HL-60/S4 treated with phorbol 12-myristate 13-acetate at 8.2 ng/mL for 4 days and 3 days (cell line): ENCODE measurements around the gene ZNF410.

Experiments used
- in situ Hi-C: fragments of 300-500 bp; cut with MboI; formaldehyde crosslinking; loops from 2 replicates; pipeline ENCODE4 v1.15.0; 2022; ENCODE audit warnings: low sequenced_read_pairs

Gene ZNF410

DNA sequence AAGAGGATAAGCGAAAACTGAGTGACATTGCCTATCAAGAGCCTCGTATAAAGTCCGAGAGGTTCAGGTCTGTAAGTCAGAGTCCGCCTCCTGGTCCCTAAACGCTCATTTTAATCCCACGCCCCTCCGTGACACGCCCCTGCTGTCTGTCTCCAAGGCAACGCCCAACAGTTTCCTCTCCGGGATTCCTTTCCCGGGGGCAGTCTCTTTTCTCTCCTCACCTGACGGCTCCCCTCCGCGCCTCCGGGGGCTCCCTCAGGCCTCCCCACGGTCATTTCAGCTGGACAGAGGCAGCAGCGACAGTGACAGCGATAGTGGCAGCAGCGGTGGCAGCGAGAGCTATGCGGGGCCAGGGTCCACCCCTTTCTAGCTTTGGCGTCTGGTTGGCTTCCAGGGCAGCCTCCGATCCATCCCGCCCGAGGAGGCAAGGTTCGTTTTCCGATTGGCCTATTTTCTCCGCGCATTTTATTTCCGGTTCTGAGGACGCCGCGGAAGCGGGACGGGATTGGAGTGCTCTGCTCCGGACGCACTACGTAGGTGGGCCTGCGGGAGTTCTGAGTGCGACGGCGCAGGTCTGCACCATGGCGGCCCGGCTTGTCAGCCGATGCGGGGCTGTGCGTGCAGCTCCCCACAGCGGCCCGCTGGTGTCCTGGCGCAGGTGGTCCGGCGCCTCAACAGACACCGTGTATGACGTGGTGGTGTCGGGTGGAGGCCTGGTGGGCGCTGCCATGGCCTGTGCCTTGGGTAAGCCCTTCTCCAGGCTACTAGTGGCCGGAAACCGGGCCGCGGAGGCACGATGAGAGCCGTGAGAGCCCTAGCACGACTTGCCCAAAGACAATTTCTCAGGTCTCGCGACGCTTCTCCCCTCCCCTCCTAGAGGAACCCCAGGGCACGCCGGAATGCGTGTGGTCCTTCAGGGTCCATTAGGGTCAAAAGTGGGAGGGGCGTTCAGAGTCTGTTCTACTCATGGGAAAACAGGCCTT is 63.4 kb downstream of the ZNF410 start, which contains the start of the genes COQ6 and FAM161B:
Gene COQ6 (plus strand): TSS at position 551 of the 983 bp plus-strand sequence. CDS start 31 bp downstream, at position 582.
Gene FAM161B (minus strand): TSS at position 343 of the 983 bp plus-strand sequence. CDS start 68 bp downstream, at position 275.
- in situ Hi-C loops = no loop called here

DNA sequence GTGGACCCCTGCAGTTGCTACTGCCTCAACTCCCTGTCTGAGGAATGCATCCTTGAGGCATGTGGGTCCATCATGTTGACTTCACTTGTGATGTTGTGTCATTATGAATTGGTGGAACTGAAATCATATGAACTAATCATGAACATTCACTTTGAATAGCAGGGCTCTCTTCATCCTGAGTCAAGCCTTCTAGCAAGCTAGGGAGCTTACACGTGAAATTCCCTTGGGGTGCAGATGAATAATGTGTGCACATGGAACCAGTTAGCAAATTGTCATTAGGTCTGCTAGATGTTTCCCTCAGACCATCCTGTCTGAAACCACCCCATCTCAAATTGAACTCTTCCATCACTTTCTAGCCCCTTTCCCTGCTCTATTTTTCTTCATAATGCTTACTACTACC is 67.1 kb downstream of the ZNF410 start:
- in situ Hi-C loops = no loop called here

DNA sequence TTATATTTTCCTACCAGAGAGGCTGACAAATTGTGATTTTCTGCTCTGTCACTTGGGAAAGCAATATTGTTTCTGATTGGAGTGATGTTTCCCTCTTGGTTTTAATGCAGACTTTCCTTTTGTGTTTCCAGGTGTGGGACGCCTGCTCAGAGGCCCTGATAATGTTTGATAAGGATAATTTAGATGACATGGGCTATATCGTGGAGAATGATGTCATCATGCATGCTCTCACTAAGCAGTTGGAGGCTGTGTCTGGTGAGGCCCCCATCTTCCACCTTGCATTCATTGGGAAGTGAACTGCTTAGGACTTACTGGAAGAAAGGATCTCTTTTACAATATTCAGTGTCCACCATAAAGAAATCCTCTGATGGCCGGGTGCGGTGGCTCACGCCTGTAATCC is 69.0 kb downstream of the ZNF410 start:
- in situ Hi-C loops = no loop called here

DNA sequence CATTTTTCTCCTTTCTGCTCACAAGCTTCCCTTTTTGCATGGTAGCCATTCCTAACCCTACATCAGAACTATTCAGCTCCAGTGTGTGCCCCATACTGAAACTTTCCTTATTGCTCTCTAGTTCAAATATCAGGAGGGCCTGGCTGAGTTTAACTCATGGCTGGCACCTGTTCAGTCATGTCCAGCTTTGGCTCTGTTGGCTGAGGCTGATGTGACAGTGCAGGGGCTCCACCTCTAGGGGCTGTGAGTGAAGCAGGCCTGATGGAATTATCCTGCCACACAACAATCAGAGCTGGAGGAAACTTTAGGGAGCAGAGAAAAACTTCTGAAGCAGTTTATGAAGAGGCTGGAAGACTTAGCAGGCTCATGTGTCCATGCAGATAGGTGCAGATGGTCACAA is 71.9 kb downstream of the ZNF410 start:
- in situ Hi-C loops = no loop called here

DNA sequence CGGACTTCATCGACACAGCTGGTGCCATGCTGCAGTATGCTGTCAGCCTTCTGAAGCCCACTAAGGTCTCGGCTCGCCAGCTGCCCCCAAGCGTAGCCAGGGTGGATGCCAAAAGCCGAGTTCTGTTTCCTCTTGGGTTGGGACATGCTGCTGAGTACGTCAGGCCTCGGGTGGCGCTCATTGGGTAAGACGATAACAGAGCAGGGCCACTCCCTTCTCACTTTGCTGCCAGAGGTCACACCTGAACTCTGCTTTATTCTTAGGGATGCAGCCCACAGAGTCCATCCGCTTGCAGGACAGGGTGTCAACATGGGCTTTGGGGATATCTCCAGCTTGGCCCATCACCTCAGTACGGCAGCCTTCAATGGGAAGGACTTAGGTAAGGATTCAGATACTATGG is 74.5 kb downstream of the ZNF410 start:
- in situ Hi-C loops = no loop called here

DNA sequence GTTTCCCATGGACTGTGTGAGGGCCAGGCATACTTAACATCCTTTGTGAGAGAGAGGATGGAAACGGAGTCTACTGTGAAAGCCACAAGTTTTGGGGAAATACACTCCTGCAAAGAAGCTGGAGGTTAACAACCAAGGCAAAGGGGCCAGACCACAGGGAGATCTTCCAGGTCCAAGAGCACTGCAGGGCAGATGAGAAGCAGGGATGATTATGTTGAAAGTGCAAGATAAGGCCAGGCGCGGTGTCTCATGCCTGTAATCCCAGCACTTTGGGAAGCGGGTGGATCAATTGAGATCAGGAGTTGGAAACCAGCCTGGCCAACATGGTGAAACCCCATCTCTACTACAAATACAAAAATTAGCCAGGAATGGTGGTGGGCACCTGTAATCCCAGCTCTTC is 78.6 kb downstream of the ZNF410 start:
- in situ Hi-C loops = no loop called here

DNA sequence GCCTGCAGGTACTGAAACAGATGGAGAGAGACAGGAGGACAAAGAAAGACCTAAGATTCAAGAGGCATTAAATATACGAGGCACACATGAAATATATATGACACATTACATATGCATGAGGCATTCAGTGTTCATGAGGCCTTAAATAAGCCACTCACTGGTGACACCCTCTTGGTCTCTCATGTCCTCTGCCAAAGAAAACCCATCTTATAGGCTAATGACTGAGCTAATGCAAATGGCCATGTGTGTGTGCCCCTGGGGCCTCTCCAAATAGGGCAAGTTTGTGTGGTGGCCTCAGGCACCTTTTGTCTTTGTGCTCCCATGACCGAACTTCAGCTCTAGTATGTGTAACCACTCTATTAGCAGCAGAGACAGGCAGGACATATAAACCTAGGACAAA is 82.2 kb downstream of the ZNF410 start:
- in situ Hi-C loops = no loop called here

DNA sequence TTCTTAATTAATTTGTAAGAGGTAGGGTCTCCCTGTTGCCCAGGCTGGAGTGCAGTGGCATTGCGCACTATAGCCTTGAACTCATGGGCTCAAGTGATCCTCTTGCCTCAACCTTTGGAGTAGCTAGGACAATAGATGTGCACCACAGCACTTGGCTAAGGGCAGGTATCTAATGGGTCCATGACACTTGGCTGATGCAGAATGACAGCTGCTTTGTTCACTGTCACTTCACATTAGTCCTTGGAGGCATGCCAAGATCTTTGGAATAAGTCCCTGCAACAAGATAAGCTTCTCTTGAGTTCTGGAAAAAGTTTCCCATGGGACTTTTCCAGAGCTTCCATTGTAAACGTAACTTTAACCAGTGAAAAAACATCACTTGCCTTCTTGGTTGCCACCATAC is 86.8 kb downstream of the ZNF410 start:
- in situ Hi-C loops = no loop called here

DNA sequence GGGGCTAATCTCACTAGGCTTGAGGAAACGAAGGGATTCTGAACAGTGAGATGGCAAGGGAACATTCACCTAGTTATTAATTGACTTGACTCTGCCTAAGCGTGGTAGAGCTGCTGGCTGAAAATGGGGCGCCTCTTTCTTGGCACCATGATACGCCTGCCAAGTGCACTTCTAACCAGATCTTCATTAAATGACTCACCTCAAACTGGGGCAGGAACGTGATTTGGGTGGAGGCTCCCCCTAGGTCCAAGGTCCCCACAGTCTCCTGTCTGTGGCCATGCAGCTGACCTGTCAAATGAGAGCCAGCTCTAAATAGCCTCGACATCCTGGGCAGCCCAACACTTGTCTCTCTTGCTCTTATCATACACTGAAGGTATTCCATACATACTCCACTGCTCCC is 89.5 kb downstream of the ZNF410 start:
- in situ Hi-C loops = no loop called here

DNA sequence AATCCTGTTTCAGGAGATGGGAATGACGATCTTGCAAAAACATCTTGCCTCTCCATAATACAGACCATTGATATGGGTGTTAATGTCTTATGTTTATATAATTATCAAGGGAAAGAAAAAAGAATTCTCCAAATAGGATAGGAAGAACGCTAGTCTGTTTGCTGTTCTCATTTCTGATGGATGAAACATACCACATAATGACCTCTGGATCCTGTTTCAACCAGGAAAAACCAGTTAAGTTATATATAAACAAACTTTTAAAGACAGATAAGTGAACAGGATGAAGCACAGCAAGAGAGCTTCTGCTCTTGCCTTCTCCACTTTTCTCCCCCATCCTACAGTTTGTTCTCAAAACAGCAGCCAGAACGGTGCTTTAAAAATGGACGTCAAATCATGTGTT is 91.2 kb downstream of the ZNF410 start:
- in situ Hi-C loops = no loop called here
